PC-9 (cell line): ENCODE data around the gene TMEM51. TPM values are rescaled to one million over a fixed set of nuclear protein-coding genes. Genes with fewer than 3 reads are reported as not detected.

Experiments
- BruUV-seq: library from RNA; stranded (reverse); fragments of 400-500 nt; replicated peaks from 2 replicates; lab custom pipeline; 2021; lab: Mats Ljungman, UMichigan
- CTCF ChIA-PET: fragments of 300-600 bp; sonication (Branson Sonifier 250); formaldehyde crosslinking; loops from one replicate; lab custom pipeline; 2022; ENCODE audit warnings: antibody characterized with exemption; lab: Charles Lee
- POLR2A ChIA-PET: fragments of 300-600 bp; sonication (Branson Sonifier 250); formaldehyde crosslinking; loops from one replicate; lab custom pipeline; 2022; ENCODE audit warnings: antibody characterized with exemption; ENCODE audit not compliant: unreplicated experiment; lab: Charles Lee
- DNase-seq, 2 experiments: peaks; one replicate each; pipeline versions ENCODE4 v3.0.0 to v3.0.0-alpha.2; 2015 to 2022; ENCODE audit warnings: mixed read lengths in 1 of 2
- H2AFZ ChIP-seq: fragments of 200-600 bp; sonication (generic); 2 replicates; pipeline ENCODE4 v1.8.1; 2017; ENCODE audit warnings: antibody characterized with exemption
- H3F3A ChIP-seq: fragments of 200-600 bp; sonication (generic); 2 replicates; pipeline ENCODE4 v1.8.1; 2017; ENCODE audit warnings: antibody characterized with exemption, mild to moderate bottlenecking, low read depth; ENCODE audit not compliant: insufficient read depth
- H3K27ac ChIP-seq: fragments of 200-600 bp; sonication (generic); 2 replicates; pipeline ENCODE4 v1.6.1; 2016; ENCODE audit warnings: mixed run types
- H3K27me3 ChIP-seq: fragments of 200-600 bp; sonication (generic); 2 replicates; pipeline ENCODE4 v1.6.1; 2016; ENCODE audit warnings: low read depth, mixed run types; ENCODE audit not compliant: insufficient read depth
- H3K36me3 ChIP-seq: fragments of 200-600 bp; sonication (generic); 2 replicates; pipeline ENCODE4 v1.6.1; 2016; ENCODE audit warnings: low read depth, mixed run types
- H3K4me1 ChIP-seq: fragments of 200-600 bp; sonication (generic); replicated peaks from 2 replicates; pipeline ENCODE4 v1.6.1; 2016; ENCODE audit warnings: mixed run types; ENCODE audit not compliant: insufficient read depth
- H3K4me2 ChIP-seq: fragments of 200-600 bp; sonication (generic); 2 replicates; pipeline ENCODE4 v1.6.1; 2017; ENCODE audit warnings: mixed run types
- H3K4me3 ChIP-seq: fragments of 200-600 bp; sonication (generic); 2 replicates; pipeline ENCODE4 v1.6.1; 2016; ENCODE audit warnings: mixed run types
- H3K79me2 ChIP-seq: fragments of 200-600 bp; sonication (generic); 2 replicates; pipeline ENCODE4 v1.6.1; 2017; ENCODE audit warnings: low read depth, mixed run types
- H3K9me2 ChIP-seq: fragments of 200-600 bp; sonication (generic); 2 replicates; pipeline ENCODE4 v1.8.1; 2017; ENCODE audit warnings: mild to moderate bottlenecking; ENCODE audit not compliant: insufficient read depth
- H3K9me3 ChIP-seq: fragments of 200-600 bp; sonication (generic); 2 replicates; pipeline ENCODE4 v1.8.1; 2016; ENCODE audit warnings: low read depth; ENCODE audit not compliant: insufficient read depth
- H4K20me1 ChIP-seq: fragments of 200-600 bp; sonication (generic); 2 replicates; pipeline ENCODE4 v1.8.1; 2017; ENCODE audit not compliant: insufficient read depth
- CTCF ChIP-seq: fragments of 200-600 bp; sonication (generic); conservative IDR thresholded peaks from 2 replicates; pipeline ENCODE4 v1.6.1; 2017; ENCODE audit warnings: mixed run types, antibody characterized with exemption, mild to moderate bottlenecking, moderate library complexity
- EZH2 ChIP-seq: fragments of 200-600 bp; sonication (generic); IDR thresholded peaks from 2 replicates; pipeline ENCODE4 v1.8.0; 2017; ENCODE audit warnings: antibody characterized with exemption, low read depth
- intact Hi-C: fragments of 100-400 bp; cut with micrococcal nuclease; formaldehyde crosslinking; loops from one replicate; pipeline ENCODE4 v1.10.0; 2022; ENCODE audit not compliant: unreplicated experiment
- total RNA-seq: library from RNA; stranded (reverse); gene quantifications from 2 replicates; pipeline ENCODE4 v1.2.3, GENCODE V29; 2021

The TMEM51 gene
- total RNA-seq, 1 experiment from 2014 or later = 11.7 TPM

- Histone ChIP-seq H3K79me2 (no peaks in the 10 kb centered on the region), H3K27me3 (no peaks in the 10 kb centered on the region), H3K9me3 (no peaks in the 10 kb centered on the region), H3K4me3 (no peak overlapping the region), H3K4me1 (no peaks in the 10 kb centered on the region), H2AFZ (no peak overlapping the region), H3F3A (no peaks in the 10 kb centered on the region), H3K4me2 (no peak overlapping the region), H3K27ac (no peak overlapping the region), H4K20me1 (no peaks in the 10 kb centered on the region), H3K9me2 (no peaks in the 10 kb centered on the region), H3K36me3 (no peaks in the 10 kb centered on the region)
- DNase-seq = no peak
- TF ChIP-seq EZH2 (no peak), CTCF (no peak)
- intact Hi-C loops = no loop called here
- BruUV-seq = no TSS peak
- CTCF ChIA-PET = no interaction called here
- POLR2A ChIA-PET = no interaction called here
Observed at GRCh38 chr1:15148475-15148874, 5.1 kb upstream of the TMEM51 start.

- no peak overlapping the region for H3K27ac ChIP-seq
- H3F3A ChIP-seq = no peaks in the 10 kb centered on the region
- H3K36me3 ChIP-seq = no peaks in the 10 kb centered on the region
- H3K9me2 ChIP-seq = no peaks in the 10 kb centered on the region
- H3K27me3 ChIP-seq = no peaks in the 10 kb centered on the region
- H3K4me3 ChIP-seq = no peak overlapping the region
- DNase-seq = no peak
- no peak overlapping the region for H2AFZ ChIP-seq
- ChIA-PET POLR2A (no interaction called here), CTCF (no interaction called here)
- BruUV-seq = no TSS peak
- no peaks in the 10 kb centered on the region for H4K20me1 ChIP-seq
- H3K4me2 ChIP-seq = no peak overlapping the region
- no peaks in the 10 kb centered on the region for H3K9me3 ChIP-seq
- no peaks in the 10 kb centered on the region for H3K4me1 ChIP-seq
- no peaks in the 10 kb centered on the region for H3K79me2 ChIP-seq
- TF ChIP-seq EZH2 = no peak
- TF ChIP-seq CTCF = no peak
- intact Hi-C loops = no loop called here
Observed at GRCh38 chr1:15148941-15149340, 4.6 kb upstream of the TMEM51 start.

GRCh38 chr1:15150376-15150775, 3.2 kb upstream of the TMEM51 start:
- Histone ChIP-seq H3K79me2 (peaks cover 11% of the 10 kb centered on the region), H3K27me3 (no peaks in the 10 kb centered on the region), H3K4me2 (no peak overlapping the region), H3K4me1 (no peaks in the 10 kb centered on the region), H3K9me3 (no peaks in the 10 kb centered on the region), H3F3A (no peaks in the 10 kb centered on the region), H3K9me2 (no peaks in the 10 kb centered on the region), H3K36me3 (no peaks in the 10 kb centered on the region), H3K4me3 (no peak overlapping the region), H3K27ac (no peak overlapping the region), H4K20me1 (no peaks in the 10 kb centered on the region), H2AFZ (no peak overlapping the region)
- TF ChIP-seq CTCF = no peak
- TF ChIP-seq EZH2 = no peak
- intact Hi-C loops = loop anchor here (5.0 to 10.0 kb wide), 2 partner anchors 267 to 374 kb away; partner anchors contain the start of genes CASP9 and DNAJC16
- ChIA-PET CTCF (interaction anchor here (0.8 to 1.2 kb wide), 3 partner anchors 8 to 122 kb away, joined by 3 read pairs; no protein-coding TSS in a partner anchor), POLR2A (no interaction called here)
- DNase-seq = no peak
- no TSS peak for BruUV-seq
